ENCODE data around the gene SCN1A.

DNA sequence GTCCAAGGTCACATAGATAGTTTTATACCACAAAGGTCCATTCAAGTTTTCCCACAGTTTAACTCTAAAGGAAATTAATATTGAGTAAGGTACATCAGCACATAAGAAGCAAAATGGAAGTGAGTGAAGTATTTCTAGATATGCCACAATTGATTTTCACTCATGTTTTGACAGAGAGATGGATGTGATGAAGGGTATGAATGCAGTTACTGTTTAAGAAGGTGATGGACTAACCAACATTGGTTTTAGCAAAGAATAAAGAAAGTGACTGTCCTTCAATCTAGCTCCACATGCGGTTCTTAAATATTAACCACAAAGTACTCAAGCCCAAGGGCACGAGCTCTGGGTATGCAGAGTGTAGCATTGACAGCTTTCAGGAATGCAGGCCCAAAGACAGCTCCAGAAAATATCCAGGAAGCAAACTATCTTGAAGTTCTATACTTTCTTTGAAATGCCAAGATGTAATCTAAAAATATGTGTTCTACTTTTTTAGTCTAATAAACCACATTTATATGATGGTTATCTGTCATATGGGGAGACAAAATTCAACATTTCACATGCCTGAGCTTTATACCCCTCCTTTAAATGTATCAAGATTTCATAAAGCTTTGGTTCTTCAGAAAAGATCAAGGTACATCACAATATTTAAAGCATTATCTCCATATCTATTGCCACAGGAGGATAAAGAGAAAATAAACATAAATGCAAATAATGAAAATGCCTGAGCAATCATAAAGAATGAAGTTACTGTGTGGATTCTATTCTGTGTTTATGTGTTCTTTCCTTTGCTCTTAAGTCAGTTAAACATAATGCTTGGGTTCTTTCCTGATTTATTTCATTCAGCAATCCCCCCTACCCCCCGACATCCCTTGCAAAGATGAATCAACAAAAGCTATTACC lies 6.7 kb upstream of the SCN1A start:
- TF ChIP-seq NFIC (IDR thresholded peaks at IDR 0.05) (no peak), EP300 (IDR thresholded peaks at IDR 0.05; ENCODE audit: borderline replicate concordance) (no peak), YY1 (IDR thresholded peaks at IDR 0.05; ENCODE audit: low read depth) (no peak), TCF12 (IDR thresholded peaks at IDR 0.05; ENCODE audit: low read depth) (no peak), TEAD4 (IDR thresholded peaks at IDR 0.05) (no peak), EGR1 (IDR thresholded peaks at IDR 0.05) (no peak), RAD21 (IDR thresholded peaks at IDR 0.05; ENCODE audit: low read depth) (no peak), CREB1 (IDR thresholded peaks at IDR 0.05; ENCODE audit: low read depth) (no peak), TAF1 (IDR thresholded peaks at IDR 0.05; ENCODE audit: low read depth) (no peak), FOXM1 (IDR thresholded peaks at IDR 0.05; ENCODE audit: borderline replicate concordance, low read depth) (no peak), ZBTB7A (IDR thresholded peaks at IDR 0.05; ENCODE audit: low read depth) (no peak), CEBPB (IDR thresholded peaks at IDR 0.05) (no peak)
- TF ChIP-seq, protein P1, sequence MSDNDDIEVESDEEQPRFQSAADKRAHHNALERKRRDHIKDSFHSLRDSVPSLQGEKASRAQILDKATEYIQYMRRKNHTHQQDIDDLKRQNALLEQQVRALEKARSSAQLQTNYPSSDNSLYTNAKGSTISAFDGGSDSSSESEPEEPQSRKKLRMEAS (IDR thresholded peaks at IDR 0.05): no peak
- TF ChIP-seq, protein P2, sequence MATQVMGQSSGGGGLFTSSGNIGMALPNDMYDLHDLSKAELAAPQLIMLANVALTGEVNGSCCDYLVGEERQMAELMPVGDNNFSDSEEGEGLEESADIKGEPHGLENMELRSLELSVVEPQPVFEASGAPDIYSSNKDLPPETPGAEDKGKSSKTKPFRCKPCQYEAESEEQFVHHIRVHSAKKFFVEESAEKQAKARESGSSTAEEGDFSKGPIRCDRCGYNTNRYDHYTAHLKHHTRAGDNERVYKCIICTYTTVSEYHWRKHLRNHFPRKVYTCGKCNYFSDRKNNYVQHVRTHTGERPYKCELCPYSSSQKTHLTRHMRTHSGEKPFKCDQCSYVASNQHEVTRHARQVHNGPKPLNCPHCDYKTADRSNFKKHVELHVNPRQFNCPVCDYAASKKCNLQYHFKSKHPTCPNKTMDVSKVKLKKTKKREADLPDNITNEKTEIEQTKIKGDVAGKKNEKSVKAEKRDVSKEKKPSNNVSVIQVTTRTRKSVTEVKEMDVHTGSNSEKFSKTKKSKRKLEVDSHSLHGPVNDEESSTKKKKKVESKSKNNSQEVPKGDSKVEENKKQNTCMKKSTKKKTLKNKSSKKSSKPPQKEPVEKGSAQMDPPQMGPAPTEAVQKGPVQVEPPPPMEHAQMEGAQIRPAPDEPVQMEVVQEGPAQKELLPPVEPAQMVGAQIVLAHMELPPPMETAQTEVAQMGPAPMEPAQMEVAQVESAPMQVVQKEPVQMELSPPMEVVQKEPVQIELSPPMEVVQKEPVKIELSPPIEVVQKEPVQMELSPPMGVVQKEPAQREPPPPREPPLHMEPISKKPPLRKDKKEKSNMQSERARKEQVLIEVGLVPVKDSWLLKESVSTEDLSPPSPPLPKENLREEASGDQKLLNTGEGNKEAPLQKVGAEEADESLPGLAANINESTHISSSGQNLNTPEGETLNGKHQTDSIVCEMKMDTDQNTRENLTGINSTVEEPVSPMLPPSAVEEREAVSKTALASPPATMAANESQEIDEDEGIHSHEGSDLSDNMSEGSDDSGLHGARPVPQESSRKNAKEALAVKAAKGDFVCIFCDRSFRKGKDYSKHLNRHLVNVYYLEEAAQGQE (IDR thresholded peaks at IDR 0.05; ENCODE audit: low read depth): no peak
